ENCODE results near the gene SRP14.

DNA sequence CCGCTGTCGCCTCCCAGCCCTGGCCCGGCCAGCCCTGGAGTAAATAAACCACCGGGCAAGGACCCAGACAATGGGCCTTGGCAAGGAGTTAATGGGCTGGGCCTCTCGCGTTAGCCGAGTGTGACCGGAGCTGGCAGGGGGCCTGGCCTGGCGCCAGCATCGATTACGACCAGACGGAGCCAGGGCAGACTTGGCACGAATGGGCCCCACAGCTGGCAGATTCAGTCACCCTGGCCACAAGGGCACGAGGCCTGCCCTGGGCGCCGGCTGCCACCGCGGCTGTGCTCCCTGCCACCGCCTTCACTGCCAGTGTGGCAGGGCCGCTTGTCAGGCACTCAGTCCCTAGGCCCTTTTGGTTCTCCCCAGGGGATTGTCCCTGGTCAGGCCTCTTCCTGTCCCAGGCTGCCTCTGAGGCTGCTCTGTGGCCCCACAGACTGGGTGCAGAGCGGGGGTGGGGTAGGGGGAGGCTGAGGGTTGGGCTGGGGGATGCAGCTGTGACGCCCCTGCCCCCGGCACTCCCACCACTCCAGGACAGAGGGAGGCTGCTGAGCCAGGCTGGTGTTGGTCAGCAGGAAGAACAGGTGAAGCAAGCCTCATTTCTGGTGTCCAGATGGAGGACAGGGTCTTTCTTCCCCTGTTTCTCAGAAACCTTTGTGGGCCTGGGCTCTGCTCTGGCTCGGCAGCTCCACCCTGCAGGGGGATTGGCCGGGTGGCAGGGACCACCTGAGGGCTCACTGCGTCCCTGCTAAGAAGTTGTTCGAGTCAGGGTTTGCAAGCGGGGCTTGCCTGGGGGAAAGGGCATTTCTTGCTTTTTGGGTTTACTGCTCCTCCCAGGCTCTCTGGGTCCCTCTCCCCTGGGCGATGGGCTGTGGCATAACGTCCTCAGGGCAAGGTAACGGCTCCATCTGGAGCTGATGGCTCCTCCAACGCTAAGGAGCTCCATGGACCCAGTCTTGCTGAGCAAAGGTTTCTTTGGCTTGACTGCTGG, 30.5 kb upstream of the SRP14 start:
- TF ChIP-seq GATA2 (IDR thresholded peaks at IDR 0.05; ENCODE audit: low read depth, low read length) (peak; percentile 55; the same call in 1 of the 2 replicates), GATA3 (IDR thresholded peaks at IDR 0.05; ENCODE audit: low read depth, low read length) (no peak)

Measured in SH-SY5Y (cell line).